Measurements from ENCODE around the gene KLF8. TPM values are rescaled to one million over a fixed set of nuclear protein-coding genes. Genes with fewer than 3 reads are reported as not detected.

KLF8 gene
- total and polyA plus RNA-seq, 2 experiments from 2014 or later: 1.7 to 1.8 TPM

DNA sequence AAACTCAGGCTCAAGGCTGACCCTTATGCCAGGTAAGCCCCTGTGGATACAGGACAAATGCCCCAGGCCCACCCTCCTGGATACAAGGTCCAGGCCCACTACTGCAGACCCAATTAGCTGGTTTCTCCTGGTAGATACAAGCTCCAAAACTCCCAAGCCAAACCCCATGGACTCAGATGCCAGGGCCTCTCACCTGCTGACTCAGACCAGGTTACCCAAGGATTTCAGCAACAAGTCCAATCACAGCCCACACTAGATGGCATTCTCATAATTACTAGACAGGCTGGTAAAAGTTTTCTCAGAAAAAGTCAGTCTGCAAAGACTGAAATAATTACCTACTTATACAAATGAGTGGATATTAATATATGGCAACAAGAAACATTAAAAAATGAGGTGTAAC is 87.0 kb downstream of the KLF8 start:
- no peaks in the 10 kb centered on the region for H3K79me2 ChIP-seq (ENCODE audit: insufficient read depth)
- H3K27me3 ChIP-seq (replicated peaks; ENCODE audit: insufficient read depth): no peaks in the 10 kb centered on the region
- H3K27ac ChIP-seq: no peak overlapping the region
- in situ Hi-C loops (cut with MboI): no loop called here
- H3F3A ChIP-seq (ENCODE audit: insufficient read depth): no peaks in the 10 kb centered on the region
- H3K9me3 ChIP-seq (ENCODE audit: low read depth): no peaks in the 10 kb centered on the region
- H4K20me1 ChIP-seq (ENCODE audit: insufficient read depth): no peaks in the 10 kb centered on the region
- no peaks in the 10 kb centered on the region for H3K9me2 ChIP-seq (ENCODE audit: insufficient read depth)
- H2AFZ ChIP-seq: no peak overlapping the region
- DNase-seq: no peak
- H3K4me1 ChIP-seq (ENCODE audit: insufficient read depth): no peaks in the 10 kb centered on the region
- H3K4me2 ChIP-seq (ENCODE audit: unreplicated experiment): no peak overlapping the region
- no peak for TF ChIP-seq EZH2phosphoT487 (IDR thresholded peaks at IDR 0.05; ENCODE audit: insufficient read depth, low read depth)
- H3K36me3 ChIP-seq (ENCODE audit: low read depth): no peaks in the 10 kb centered on the region
- no peak overlapping the region for H3K4me3 ChIP-seq
- H3K9ac ChIP-seq: no peak overlapping the region

All from GM23248 (cell line).